Measurements from ENCODE around the gene AMD1. TPM values are rescaled to one million over a fixed set of nuclear protein-coding genes. Genes with fewer than 3 reads are reported as not detected.

AMD1 gene
- total RNA-seq, 5 donors from 2014 or later (not counting 1 experiment from before 2014, with no cell fraction given): 54.8 to 117 (median 57.6) TPM

GRCh38 chr6:110935171-110935570, 60.6 kb downstream of the AMD1 start:
- no peak for DNase-seq
- H3K27me3 Mint-ChIP-seq: peaks cover 0 to 3% of the 10 kb centered on the region in 2 donors
- H3K4me3 ChIP-seq (ENCODE audit: control insufficient read depth in 1 of 2, extremely low read depth in 1 of 2, low read length in 1 of 2): no peak overlapping the region
- H3K36me3 Mint-ChIP-seq: no peaks in the 10 kb centered on the region
- H3K27ac ChIP-seq (ENCODE audit: low read length): no peak overlapping the region
- WGBS (ENCODE audit: insufficient coverage): no CpG with 5 or more reads among the region's 6 CpGs
- no peaks in the 10 kb centered on the region for H3K36me3 ChIP-seq (ENCODE audit: control insufficient read depth in 2 of 2, extremely low read depth in 1 of 2, insufficient read depth in 1 of 2, low read length in 1 of 2)
- H3K4me1 Mint-ChIP-seq: peaks cover 0 to 8% (median under 1%) of the 10 kb centered on the region in 3 donors
- H3K9me3 ChIP-seq: no peaks in the 10 kb centered on the region
- ChIA-PET CTCF (interaction anchor here (0.5 to 1.1 kb wide), 2 partner anchors 13 to 253 kb away, joined by 3 to 4 read pairs; no protein-coding TSS in a partner anchor), POLR2A (interaction anchor here in 1 of 2 donors (0.5 kb wide), 1 partner anchor 725 kb away, joined by 6 read pairs; no protein-coding TSS in a partner anchor)
- H3K4me3 Mint-ChIP-seq: no peak overlapping the region
- H3K27ac Mint-ChIP-seq: no peak overlapping the region
- H3K27me3 ChIP-seq (replicated peaks in 1 of 2; ENCODE audit: control insufficient read depth in 2 of 2, extremely low read depth in 1 of 2, insufficient read depth in 2 of 2, low read length in 1 of 2): no peaks in the 10 kb centered on the region
- H3K9me3 Mint-ChIP-seq: no peaks in the 10 kb centered on the region
- ATAC-seq (replicated peaks in 1 of 4): no peak
- no peaks in the 10 kb centered on the region for H3K4me1 ChIP-seq (ENCODE audit: control insufficient read depth in 1 of 2, extremely low read depth in 1 of 2, insufficient read depth in 2 of 2, low read length in 2 of 2)

GRCh38 chr6:110938171-110938570, 63.6 kb downstream of the AMD1 start:
- ChIA-PET CTCF (interaction anchor here in 1 of 2 donors (0.7 kb wide), 1 partner anchor 8 kb away, joined by 8 read pairs; no protein-coding TSS in a partner anchor), POLR2A (no interaction called here)
- 100% methylated on average over 1 of the region's 6 CpGs for WGBS (ENCODE audit: insufficient coverage)

GRCh38 chr6:110939429-110940200, 65.0 kb downstream of the AMD1 start:
- no peaks in the 10 kb centered on the region for H3K4me1 ChIP-seq (ENCODE audit: control insufficient read depth in 1 of 2, extremely low read depth in 1 of 2, insufficient read depth in 2 of 2, low read length in 2 of 2)
- H3K4me1 Mint-ChIP-seq: peaks cover 0 to 7% (median 1%) of the 10 kb centered on the region in 3 donors
- H3K27me3 Mint-ChIP-seq: no peaks in the 10 kb centered on the region
- H3K27ac Mint-ChIP-seq: no peak overlapping the region
- H3K27ac ChIP-seq (ENCODE audit: low read length): no peak overlapping the region
- no peaks in the 10 kb centered on the region for H3K36me3 ChIP-seq (ENCODE audit: control insufficient read depth in 2 of 2, extremely low read depth in 1 of 2, insufficient read depth in 1 of 2, low read length in 1 of 2)
- ChIA-PET CTCF (interaction anchor here (0.5 to 1.1 kb wide), 2 partner anchors 256 to 354 kb away, joined by 3 read pairs; no protein-coding TSS in a partner anchor), POLR2A (interaction anchor here in 1 of 2 donors (0.6 kb wide), 1 partner anchor 71 kb away, joined by 5 read pairs; no protein-coding TSS in a partner anchor)
- no peaks in the 10 kb centered on the region for H3K36me3 Mint-ChIP-seq
- no peak overlapping the region for H3K4me3 Mint-ChIP-seq
- H3K4me3 ChIP-seq (ENCODE audit: control insufficient read depth in 1 of 2, extremely low read depth in 1 of 2, low read length in 1 of 2): no peak overlapping the region
- DNase-seq (no peak), ATAC-seq (replicated peaks in 1 of 4) (no peak)
- no peaks in the 10 kb centered on the region for H3K27me3 ChIP-seq (replicated peaks in 1 of 2; ENCODE audit: control insufficient read depth in 2 of 2, extremely low read depth in 1 of 2, insufficient read depth in 2 of 2, low read length in 1 of 2)
- WGBS (ENCODE audit: insufficient coverage): 96% methylated on average over 4 of the region's 8 CpGs
- H3K9me3 ChIP-seq: no peaks in the 10 kb centered on the region
- no peaks in the 10 kb centered on the region for H3K9me3 Mint-ChIP-seq

More at GRCh38 chr6:110938171-110938570, 63.6 kb downstream of the AMD1 start:
- Histone ChIP-seq H3K4me3 (ENCODE audit: control insufficient read depth in 1 of 2, extremely low read depth in 1 of 2, low read length in 1 of 2) (no peak overlapping the region), H3K36me3 (ENCODE audit: control insufficient read depth in 2 of 2, extremely low read depth in 1 of 2, insufficient read depth in 1 of 2, low read length in 1 of 2) (no peaks in the 10 kb centered on the region), H3K27ac (ENCODE audit: low read length) (no peak overlapping the region), H3K27me3 (replicated peaks in 1 of 2; ENCODE audit: control insufficient read depth in 2 of 2, extremely low read depth in 1 of 2, insufficient read depth in 2 of 2, low read length in 1 of 2) (no peaks in the 10 kb centered on the region), H3K4me1 (ENCODE audit: control insufficient read depth in 1 of 2, extremely low read depth in 1 of 2, insufficient read depth in 2 of 2, low read length in 2 of 2) (no peaks in the 10 kb centered on the region), H3K9me3 (no peaks in the 10 kb centered on the region)
- Mint-ChIP-seq H3K27me3 (no peaks in the 10 kb centered on the region), H3K4me1 (peaks cover 0 to 4% (median 0%) of the 10 kb centered on the region in 3 donors), H3K27ac (no peak overlapping the region), H3K36me3 (no peaks in the 10 kb centered on the region), H3K9me3 (no peaks in the 10 kb centered on the region), H3K4me3 (no peak overlapping the region)
- no peak for DNase-seq
- ATAC-seq (replicated peaks in 1 of 4): no peak

- CTCF ChIA-PET: interaction anchor here (0.6 to 1.1 kb wide), 5 partner anchors 11 to 266 kb away, joined by 3 to 5 read pairs (median 4); partner anchors contain the start of gene RPF2 (in 1 of the 2)
These were observed 70.1 kb downstream of the AMD1 start for GRCh38 chr6:110944681-110945151.

More at GRCh38 chr6:110944681-110945151, 70.1 kb downstream of the AMD1 start:
- Mint-ChIP-seq H3K27ac (peak overlapping the region; percentile 39 to 66), H3K4me1 (peaks cover 0 to 6% (median 3%) of the 10 kb centered on the region in 3 donors), H3K4me3 (no peak overlapping the region), H3K27me3 (no peaks in the 10 kb centered on the region), H3K9me3 (no peaks in the 10 kb centered on the region), H3K36me3 (no peaks in the 10 kb centered on the region)
- Histone ChIP-seq H3K27ac (ENCODE audit: low read length) (no peak overlapping the region), H3K27me3 (replicated peaks in 1 of 2; ENCODE audit: control insufficient read depth in 2 of 2, extremely low read depth in 1 of 2, insufficient read depth in 2 of 2, low read length in 1 of 2) (no peaks in the 10 kb centered on the region), H3K4me1 (ENCODE audit: control insufficient read depth in 1 of 2, extremely low read depth in 1 of 2, insufficient read depth in 2 of 2, low read length in 2 of 2) (no peaks in the 10 kb centered on the region), H3K9me3 (no peaks in the 10 kb centered on the region), H3K36me3 (ENCODE audit: control insufficient read depth in 2 of 2, extremely low read depth in 1 of 2, insufficient read depth in 1 of 2, low read length in 1 of 2) (no peaks in the 10 kb centered on the region), H3K4me3 (ENCODE audit: control insufficient read depth in 1 of 2, extremely low read depth in 1 of 2, low read length in 1 of 2) (no peak overlapping the region)
- DNase-seq (peak in 2 of 35 experiments; percentile 5 to 26), ATAC-seq (replicated peaks in 1 of 4) (peak; percentile 70 to 98 (median 92))
- POLR2A ChIA-PET: interaction anchor here (0.6 kb wide), 4 partner anchors 28 to 127 kb away, joined by 3 to 13 read pairs (median 6); partner anchors contain the start of gene AMD1 (in 1 of the 2)
- WGBS (ENCODE audit: insufficient coverage): no CpG with 5 or more reads among the region's 1 CpG

Other genes starting within 250 kb of the AMD1 start
- 10 to 100 TPM; 11.4 to 16.1 (median 14.2) TPM for gene CDK19, start 59.3 kb upstream of the AMD1 start, total RNA-seq
- gene GTF3C6, start 83.9 kb downstream of the AMD1 start, total RNA-seq: 10 to 100 TPM; 21.4 to 33.9 (median 30.3) TPM
- 10 to 100 TPM in 4 of 5 donors, 1 to 10 TPM in 1; 8.1 to 16.2 (median 15.0) TPM for gene RPF2, start 107.3 kb downstream of the AMD1 start, total RNA-seq
- 10 to 100 TPM; 10.2 to 16.5 (median 14.3) TPM for gene SLC16A10, start 212.7 kb downstream of the AMD1 start, total RNA-seq

All from T-cell (primary cell).